Measurements from ENCODE around the gene NPHS1.

DNA sequence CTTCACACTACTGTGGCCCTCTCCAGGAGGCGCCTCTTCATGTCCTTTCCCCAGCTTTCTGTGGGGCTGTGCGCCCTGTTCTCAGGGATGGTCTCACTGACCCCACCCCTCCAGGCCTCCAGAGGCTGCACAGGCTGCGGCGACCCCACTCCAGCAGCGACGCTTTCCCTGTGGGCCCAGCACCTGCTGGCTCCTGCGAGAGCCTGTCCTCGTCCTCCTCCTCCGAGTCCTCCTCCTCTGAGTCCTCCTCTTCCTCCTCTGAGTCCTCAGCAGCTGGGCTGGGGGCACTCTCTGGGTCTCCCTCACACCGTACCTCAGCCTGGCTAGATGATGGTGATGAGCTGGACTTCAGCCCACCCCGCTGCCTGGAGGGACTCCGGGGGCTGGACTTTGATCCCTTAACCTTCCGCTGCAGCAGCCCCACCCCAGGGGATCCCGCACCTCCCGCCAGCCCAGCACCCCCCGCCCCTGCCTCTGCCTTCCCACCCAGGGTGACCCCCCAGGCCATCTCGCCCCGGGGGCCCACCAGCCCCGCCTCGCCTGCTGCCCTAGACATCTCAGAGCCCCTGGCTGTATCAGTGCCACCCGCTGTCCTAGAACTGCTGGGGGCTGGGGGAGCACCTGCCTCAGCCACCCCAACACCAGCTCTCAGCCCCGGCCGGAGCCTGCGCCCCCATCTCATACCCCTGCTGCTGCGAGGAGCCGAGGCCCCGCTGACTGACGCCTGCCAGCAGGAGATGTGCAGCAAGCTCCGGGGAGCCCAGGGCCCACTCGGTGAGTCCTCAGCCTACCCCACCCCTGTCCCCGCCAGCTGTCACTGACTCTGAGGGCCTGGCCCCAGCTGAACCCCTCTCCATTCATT, 65.8 kb downstream of the NPHS1 start:
- TF ChIP-seq CTCF (conservative IDR thresholded peaks at IDR 0.05): no peak
- TF ChIP-seq ZFX (IDR thresholded peaks at IDR 0.05): no peak

Data from C4-2B (cell line).